Measurements from ENCODE around the gene AGAP4. TPM values are rescaled to one million over a fixed set of nuclear protein-coding genes. Genes with fewer than 3 reads are reported as not detected.
A peak's percentile ranks its signal among the peaks of the same experiment; 100 is the strongest.
"Not testable (repeated sequence)": the region's sequence is repeated elsewhere in the genome, so short reads cannot be mapped to it uniquely, and the experiment has no call there.

Gene AGAP4
- total RNA-seq, 2 experiments from 2014 or later, result 15.7 to 29.3 TPM

GRCh38 chr10:45863632-45864031 is 16.3 kb upstream of the AGAP4 start:
- H2AFZ ChIP-seq (ENCODE audit: low read length); H3K4me1 ChIP-seq (ENCODE audit: insufficient read depth, low read length, poor library complexity, severe bottlenecking); BruUV-seq (replicated peaks); intact Hi-C loops (cut with micrococcal nuclease; ENCODE audit: unreplicated experiment); H4K20me1 ChIP-seq (ENCODE audit: insufficient read depth, low read length); H3K4me3 ChIP-seq (ENCODE audit: low read depth, low read length, poor library complexity, severe bottlenecking); H3K4me2 ChIP-seq (ENCODE audit: low read length); POLR2A ChIA-PET; H3K9me2 ChIP-seq (ENCODE audit: insufficient read depth, low read length); DNase-seq (ENCODE audit: low spot score); H3K79me2 ChIP-seq (ENCODE audit: insufficient read depth, low read depth, low read length); H3K9me3 ChIP-seq (ENCODE audit: low read length); H3K36me3 ChIP-seq (ENCODE audit: insufficient read depth, low read length); H3K27ac ChIP-seq (ENCODE audit: low read depth, low read length, poor library complexity, severe bottlenecking); CTCF ChIA-PET (ENCODE audit: unreplicated experiment): not testable (repeated sequence)

GRCh38 chr10:45857931-45858330 is 10.6 kb upstream of the AGAP4 start:
- DNase-seq (ENCODE audit: low spot score); BruUV-seq (replicated peaks); H3K79me2 ChIP-seq (ENCODE audit: insufficient read depth, low read depth, low read length); H4K20me1 ChIP-seq (ENCODE audit: insufficient read depth, low read length); H3K9me2 ChIP-seq (ENCODE audit: insufficient read depth, low read length); H2AFZ ChIP-seq (ENCODE audit: low read length); H3K4me2 ChIP-seq (ENCODE audit: low read length); H3K27ac ChIP-seq (ENCODE audit: low read depth, low read length, poor library complexity, severe bottlenecking); H3K4me1 ChIP-seq (ENCODE audit: insufficient read depth, low read length, poor library complexity, severe bottlenecking); CTCF ChIA-PET (ENCODE audit: unreplicated experiment); H3K36me3 ChIP-seq (ENCODE audit: insufficient read depth, low read length); H3K9me3 ChIP-seq (ENCODE audit: low read length); POLR2A ChIA-PET; intact Hi-C loops (cut with micrococcal nuclease; ENCODE audit: unreplicated experiment); H3K4me3 ChIP-seq (ENCODE audit: low read depth, low read length, poor library complexity, severe bottlenecking): not testable (repeated sequence)

GRCh38 chr10:45848467-45848866 is 1.2 kb upstream of the AGAP4 start:
- H3K4me2 ChIP-seq (ENCODE audit: low read length); H4K20me1 ChIP-seq (ENCODE audit: insufficient read depth, low read length); DNase-seq (ENCODE audit: low spot score); CTCF ChIA-PET (ENCODE audit: unreplicated experiment); intact Hi-C loops (cut with micrococcal nuclease; ENCODE audit: unreplicated experiment); H3K9me2 ChIP-seq (ENCODE audit: insufficient read depth, low read length); H3K27ac ChIP-seq (ENCODE audit: low read depth, low read length, poor library complexity, severe bottlenecking); H2AFZ ChIP-seq (ENCODE audit: low read length); H3K36me3 ChIP-seq (ENCODE audit: insufficient read depth, low read length); H3K4me3 ChIP-seq (ENCODE audit: low read depth, low read length, poor library complexity, severe bottlenecking); POLR2A ChIA-PET; BruUV-seq (replicated peaks); H3K4me1 ChIP-seq (ENCODE audit: insufficient read depth, low read length, poor library complexity, severe bottlenecking); H3K9me3 ChIP-seq (ENCODE audit: low read length); H3K79me2 ChIP-seq (ENCODE audit: insufficient read depth, low read depth, low read length): not testable (repeated sequence)

GRCh38 chr10:45822918-45823317 is 24.4 kb downstream of the AGAP4 start:
- CTCF ChIA-PET (ENCODE audit: unreplicated experiment); intact Hi-C loops (cut with micrococcal nuclease; ENCODE audit: unreplicated experiment); H2AFZ ChIP-seq (ENCODE audit: low read length); H3K27ac ChIP-seq (ENCODE audit: low read depth, low read length, poor library complexity, severe bottlenecking); H3K9me2 ChIP-seq (ENCODE audit: insufficient read depth, low read length); H3K4me3 ChIP-seq (ENCODE audit: low read depth, low read length, poor library complexity, severe bottlenecking); H3K4me1 ChIP-seq (ENCODE audit: insufficient read depth, low read length, poor library complexity, severe bottlenecking); H3K9me3 ChIP-seq (ENCODE audit: low read length); POLR2A ChIA-PET; DNase-seq (ENCODE audit: low spot score); H3K79me2 ChIP-seq (ENCODE audit: insufficient read depth, low read depth, low read length); H3K4me2 ChIP-seq (ENCODE audit: low read length); BruUV-seq (replicated peaks); H3K36me3 ChIP-seq (ENCODE audit: insufficient read depth, low read length); H4K20me1 ChIP-seq (ENCODE audit: insufficient read depth, low read length): not testable (repeated sequence)

GRCh38 chr10:45820107-45820830 is 27.0 kb downstream of the AGAP4 start:
- H3K9me2 ChIP-seq (ENCODE audit: insufficient read depth, low read length); DNase-seq (ENCODE audit: low spot score); H2AFZ ChIP-seq (ENCODE audit: low read length); intact Hi-C loops (cut with micrococcal nuclease; ENCODE audit: unreplicated experiment); H3K4me2 ChIP-seq (ENCODE audit: low read length); H3K27ac ChIP-seq (ENCODE audit: low read depth, low read length, poor library complexity, severe bottlenecking); CTCF ChIA-PET (ENCODE audit: unreplicated experiment); H3K36me3 ChIP-seq (ENCODE audit: insufficient read depth, low read length); POLR2A ChIA-PET; H3K9me3 ChIP-seq (ENCODE audit: low read length); H3K79me2 ChIP-seq (ENCODE audit: insufficient read depth, low read depth, low read length); H3K4me3 ChIP-seq (ENCODE audit: low read depth, low read length, poor library complexity, severe bottlenecking); H3K4me1 ChIP-seq (ENCODE audit: insufficient read depth, low read length, poor library complexity, severe bottlenecking); H4K20me1 ChIP-seq (ENCODE audit: insufficient read depth, low read length): not testable (repeated sequence)
- TSS peak; percentile 46 for BruUV-seq (replicated peaks)

All from OCI-LY7 (cell line).